ENCODE data around the gene PRCC.

DNA sequence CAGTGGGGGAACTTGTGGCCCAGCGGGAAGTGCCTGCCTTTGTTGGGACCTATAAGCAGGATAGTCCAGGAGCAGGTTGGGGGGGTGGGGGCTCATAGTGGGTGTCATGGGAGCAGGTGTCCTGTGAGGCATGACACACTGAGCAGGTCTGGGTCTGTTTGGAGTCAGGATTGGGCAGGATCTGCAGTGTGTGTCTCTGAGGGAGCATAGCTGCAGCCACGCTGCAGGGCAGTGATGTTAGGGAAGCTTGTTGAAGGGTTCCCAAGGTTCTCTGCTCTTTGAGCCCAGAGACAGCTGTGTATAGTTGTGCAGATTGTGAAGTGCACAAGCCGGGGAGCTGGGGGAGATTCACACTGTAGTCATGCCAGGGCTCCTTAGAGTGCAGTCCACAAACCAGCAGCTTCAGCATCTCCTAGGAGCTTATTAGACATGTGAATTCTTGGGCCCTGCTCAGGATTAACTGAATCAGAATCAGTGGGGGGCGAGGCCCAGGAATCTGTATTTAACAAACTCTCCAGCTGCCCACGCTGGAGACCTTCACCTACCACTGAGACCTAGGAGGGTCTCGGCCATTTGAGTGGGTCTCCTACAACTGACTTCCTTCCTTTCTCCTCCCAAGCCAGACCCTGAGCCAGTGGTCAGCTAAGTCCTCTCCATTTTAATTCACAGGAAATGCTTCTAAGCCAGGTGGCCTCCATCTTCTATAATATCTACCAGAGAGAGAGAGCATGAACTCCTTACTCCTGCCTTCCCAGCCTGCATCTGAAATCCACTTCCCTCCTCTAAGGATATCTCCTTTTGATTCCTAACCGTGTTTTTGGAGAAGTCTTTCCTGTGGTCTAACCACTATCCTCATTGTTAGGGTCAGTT lies 80.5 kb downstream of the PRCC start:
- TF ChIP-seq YY1 (IDR thresholded peaks at IDR 0.05; ENCODE audit: insufficient read depth, insufficient read length) = no peak
- no peak for TF ChIP-seq ZNF274 (IDR thresholded peaks at IDR 0.05; ENCODE audit: low read depth, low read length)
